T follicular helper cell (primary cell): ENCODE results near the gene CTSC.
"Not testable (repeated sequence)": the region's sequence is repeated elsewhere in the genome, so short reads cannot be mapped to it uniquely, and the experiment has no call there.

Source experiments
- DNase-seq: peaks from one replicate; pipeline ENCODE4 v3.0.0-alpha.2; 2020; ENCODE audit warnings: low read depth

The CTSC gene

DNA sequence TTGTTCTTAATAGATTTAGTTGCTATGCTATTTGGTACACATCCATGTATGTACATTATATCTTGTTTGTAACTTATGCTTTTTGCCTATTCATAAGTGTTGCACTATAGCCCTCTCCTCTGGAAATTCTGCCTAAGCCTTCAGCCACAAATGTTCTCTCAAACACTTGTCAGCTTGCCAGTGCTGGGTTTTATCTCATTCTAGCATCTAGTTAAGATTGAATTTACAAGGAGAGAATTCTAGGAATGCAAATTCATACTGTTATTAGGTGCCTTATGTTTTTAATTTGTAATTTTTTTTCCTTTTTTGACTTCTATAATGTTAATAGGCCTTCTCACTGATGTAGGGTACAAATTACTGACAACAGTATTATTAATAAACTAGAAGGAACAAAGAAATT lies 14.6 kb upstream of the CTSC start:
- no peak for DNase-seq

GRCh38 chr11:88348870-88349269 lies 11.3 kb upstream of the CTSC start:
- DNase-seq, result no peak

GRCh38 chr11:88345949-88346348 lies 8.4 kb upstream of the CTSC start:
- no peak for DNase-seq

- DNase-seq, result no peak
Observed at GRCh38 chr11:88345408-88345807, 7.9 kb upstream of the CTSC start.

- no peak for DNase-seq
Observed at GRCh38 chr11:88344869-88345268, 7.3 kb upstream of the CTSC start.

DNA sequence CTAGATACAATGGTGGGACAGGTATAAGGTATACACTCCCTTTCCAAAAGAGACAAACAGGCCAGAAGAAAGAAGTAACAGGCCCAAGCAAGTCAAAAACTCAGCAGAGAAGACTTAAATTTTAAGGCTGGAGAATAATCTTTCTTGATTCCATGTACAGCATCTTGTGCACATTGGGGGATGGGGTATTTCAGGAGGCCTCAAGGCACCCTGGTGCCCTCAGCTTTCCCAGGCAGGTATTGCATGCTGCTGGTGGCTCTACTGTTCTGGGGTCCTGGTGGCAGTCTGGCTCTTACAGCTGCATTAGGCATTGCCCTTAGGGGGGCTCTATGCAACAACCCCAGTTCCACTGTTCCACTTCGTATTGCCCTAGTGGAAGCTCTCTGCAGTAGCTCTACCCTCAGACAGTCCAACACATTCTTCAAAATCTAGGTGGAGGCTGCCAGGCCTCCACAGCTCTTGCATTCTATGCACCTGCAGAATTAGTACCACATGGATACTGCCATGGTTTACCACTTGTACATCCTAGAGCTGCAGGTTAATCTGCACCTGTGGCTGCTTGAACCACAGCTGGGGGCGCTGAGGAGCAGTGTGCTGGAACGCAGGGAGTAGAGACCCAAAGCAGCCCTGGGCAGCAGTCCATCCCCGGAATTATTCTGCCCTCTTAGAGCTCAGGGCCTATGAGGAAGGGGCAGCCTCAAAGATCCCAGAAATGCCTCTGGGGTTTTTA lies 4.2 kb upstream of the CTSC start:
- DNase-seq, result no peak

- DNase-seq, result no peak
Observed at GRCh38 chr11:88340366-88340935, 2.9 kb upstream of the CTSC start.

- peak; percentile 27 for DNase-seq
Observed at GRCh38 chr11:88337987-88338668, 592 bp upstream of the CTSC start.

GRCh38 chr11:88335284-88335683 lies 2.3 kb downstream of the CTSC start:
- DNase-seq, result no peak

DNA sequence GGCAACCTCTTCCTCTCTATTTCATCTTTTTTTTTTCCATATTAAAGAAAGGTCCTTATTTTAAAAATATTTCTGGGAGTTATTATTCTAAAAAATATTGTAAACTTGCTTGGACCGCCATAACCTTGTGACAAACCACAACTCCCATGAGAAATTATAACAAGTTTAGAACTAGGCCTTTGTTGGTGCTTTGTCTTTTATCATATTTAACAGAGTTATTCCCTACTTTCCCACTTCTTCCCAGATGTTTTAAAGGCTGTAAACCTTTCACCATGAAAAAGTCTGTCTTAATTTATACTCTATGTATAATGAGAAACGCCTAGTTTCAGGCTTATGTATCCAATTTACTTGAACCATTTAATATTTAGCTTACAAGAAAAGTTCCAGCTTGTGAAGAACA lies 3.7 kb downstream of the CTSC start:
- DNase-seq, result no peak

GRCh38 chr11:88332851-88333250 lies 4.7 kb downstream of the CTSC start:
- no peak for DNase-seq

DNA sequence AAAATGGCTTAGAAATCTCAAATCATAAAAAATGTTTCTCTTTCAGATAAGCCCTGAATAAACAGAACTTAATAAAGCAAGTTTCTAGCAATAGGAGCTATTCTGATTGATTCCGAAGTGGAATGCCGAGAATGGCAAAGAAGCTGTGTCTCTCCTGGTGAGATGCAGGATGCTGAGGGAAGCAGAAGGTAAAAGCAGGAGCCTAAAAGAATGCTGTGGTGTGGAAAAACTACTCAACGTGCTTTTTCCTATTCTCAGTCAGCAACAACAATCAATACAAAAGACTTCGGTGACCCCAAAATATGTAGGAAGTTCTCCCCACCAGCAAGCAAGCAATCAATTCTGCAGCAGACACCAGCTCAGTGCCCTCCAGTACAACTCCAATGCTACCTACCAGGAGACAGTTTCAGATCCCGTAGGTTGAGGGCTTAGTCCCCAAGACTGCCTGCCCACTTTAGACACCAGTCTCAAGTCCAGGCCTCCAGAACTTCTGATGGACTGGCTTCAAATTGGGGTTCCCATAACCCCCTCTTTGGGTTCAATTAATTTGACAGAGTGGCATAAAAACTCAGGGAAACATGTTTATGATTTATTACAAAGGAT lies 6.6 kb downstream of the CTSC start:
- no peak for DNase-seq

- no peak for DNase-seq
Observed at GRCh38 chr11:88329563-88330250, 7.8 kb downstream of the CTSC start.

- no peak for DNase-seq
Observed at GRCh38 chr11:88327462-88328143, 9.9 kb downstream of the CTSC start.

- no peak for DNase-seq
Observed at GRCh38 chr11:88327061-88327460, 10.5 kb downstream of the CTSC start.

DNA sequence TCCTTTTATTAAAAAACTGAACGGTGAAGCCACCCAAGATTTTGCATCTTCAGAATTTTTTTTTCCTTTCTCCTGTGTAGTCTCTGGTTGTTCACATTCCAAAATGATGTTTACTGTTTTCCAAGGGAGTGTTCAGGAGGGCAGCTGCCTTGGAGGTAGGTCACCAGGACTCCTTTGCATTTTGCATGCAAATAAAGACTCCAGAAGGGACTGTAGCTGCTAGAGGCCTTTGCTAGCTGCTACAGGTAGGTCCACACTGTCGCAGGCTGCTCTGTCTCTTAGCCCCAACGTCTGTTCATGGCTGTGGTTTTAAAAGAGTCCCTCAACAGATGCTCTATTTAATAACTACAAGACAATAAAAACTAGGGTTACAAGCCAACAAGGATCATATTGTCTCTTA lies 11.4 kb downstream of the CTSC start:
- no peak for DNase-seq

- no peak for DNase-seq
Observed at GRCh38 chr11:88324562-88325345, 12.8 kb downstream of the CTSC start.

- DNase-seq, result not testable (repeated sequence)
Observed at GRCh38 chr11:88322881-88323280, 14.7 kb downstream of the CTSC start.

GRCh38 chr11:88321412-88321811 lies 16.1 kb downstream of the CTSC start:
- not testable (repeated sequence) for DNase-seq

GRCh38 chr11:88320149-88320559 lies 17.4 kb downstream of the CTSC start:
- no peak for DNase-seq

DNA sequence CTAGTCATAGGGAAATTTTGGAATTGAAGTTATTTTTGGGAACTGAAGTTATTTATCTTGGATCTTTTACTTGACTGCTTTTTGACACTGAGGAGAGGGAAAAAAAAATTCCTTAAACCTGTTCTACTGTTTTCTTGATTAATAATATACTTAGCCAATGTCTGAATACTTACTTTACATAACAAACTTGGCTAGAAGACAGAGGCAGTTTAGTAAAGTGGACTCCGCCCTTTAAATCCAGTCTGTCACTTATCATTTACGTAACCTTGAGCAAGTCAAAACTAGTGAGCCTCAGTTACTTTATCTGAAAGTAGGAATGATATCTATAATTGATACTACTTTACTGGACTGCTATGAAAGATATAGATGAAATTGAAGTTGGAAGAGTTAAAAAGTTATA lies 19.5 kb downstream of the CTSC start:
- DNase-seq, result no peak
